ENCODE results near the gene TSPYL4.

DNA sequence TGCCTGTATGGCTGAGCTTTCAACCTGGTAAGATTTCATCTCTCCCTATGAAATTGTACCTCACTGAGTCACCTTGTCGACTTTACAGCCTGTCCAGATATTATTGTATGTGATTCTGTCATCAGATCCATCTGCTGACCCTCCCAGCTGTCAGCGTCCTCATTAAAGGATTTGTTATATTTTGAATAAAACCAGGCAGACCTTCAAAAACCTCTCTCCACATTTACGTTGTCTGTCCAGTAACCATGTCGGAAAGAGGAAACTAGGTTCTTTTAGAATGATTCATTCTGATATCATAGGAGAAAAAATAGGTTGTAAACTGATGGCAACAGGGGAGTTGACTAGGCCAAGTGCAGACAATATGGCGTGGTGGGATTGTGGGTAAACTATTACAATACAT lies 38.5 kb downstream of the TSPYL4 start:
- TF ChIP-seq, protein P1, sequence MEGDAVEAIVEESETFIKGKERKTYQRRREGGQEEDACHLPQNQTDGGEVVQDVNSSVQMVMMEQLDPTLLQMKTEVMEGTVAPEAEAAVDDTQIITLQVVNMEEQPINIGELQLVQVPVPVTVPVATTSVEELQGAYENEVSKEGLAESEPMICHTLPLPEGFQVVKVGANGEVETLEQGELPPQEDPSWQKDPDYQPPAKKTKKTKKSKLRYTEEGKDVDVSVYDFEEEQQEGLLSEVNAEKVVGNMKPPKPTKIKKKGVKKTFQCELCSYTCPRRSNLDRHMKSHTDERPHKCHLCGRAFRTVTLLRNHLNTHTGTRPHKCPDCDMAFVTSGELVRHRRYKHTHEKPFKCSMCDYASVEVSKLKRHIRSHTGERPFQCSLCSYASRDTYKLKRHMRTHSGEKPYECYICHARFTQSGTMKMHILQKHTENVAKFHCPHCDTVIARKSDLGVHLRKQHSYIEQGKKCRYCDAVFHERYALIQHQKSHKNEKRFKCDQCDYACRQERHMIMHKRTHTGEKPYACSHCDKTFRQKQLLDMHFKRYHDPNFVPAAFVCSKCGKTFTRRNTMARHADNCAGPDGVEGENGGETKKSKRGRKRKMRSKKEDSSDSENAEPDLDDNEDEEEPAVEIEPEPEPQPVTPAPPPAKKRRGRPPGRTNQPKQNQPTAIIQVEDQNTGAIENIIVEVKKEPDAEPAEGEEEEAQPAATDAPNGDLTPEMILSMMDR (IDR thresholded peaks at IDR 0.05): no peak
- TF ChIP-seq POLR2A (IDR thresholded peaks at IDR 0.05) (no peak), POLR2AphosphoS5 (IDR thresholded peaks at IDR 0.05) (no peak)
